ENCODE data around the gene AQP11. TPM values are rescaled to one million over a fixed set of nuclear protein-coding genes. Genes with fewer than 3 reads are reported as not detected.

AQP11 gene
- total RNA-seq, 4 donors from 2014 or later, result 0.34 to 2.3 (median 0.68) TPM

DNA sequence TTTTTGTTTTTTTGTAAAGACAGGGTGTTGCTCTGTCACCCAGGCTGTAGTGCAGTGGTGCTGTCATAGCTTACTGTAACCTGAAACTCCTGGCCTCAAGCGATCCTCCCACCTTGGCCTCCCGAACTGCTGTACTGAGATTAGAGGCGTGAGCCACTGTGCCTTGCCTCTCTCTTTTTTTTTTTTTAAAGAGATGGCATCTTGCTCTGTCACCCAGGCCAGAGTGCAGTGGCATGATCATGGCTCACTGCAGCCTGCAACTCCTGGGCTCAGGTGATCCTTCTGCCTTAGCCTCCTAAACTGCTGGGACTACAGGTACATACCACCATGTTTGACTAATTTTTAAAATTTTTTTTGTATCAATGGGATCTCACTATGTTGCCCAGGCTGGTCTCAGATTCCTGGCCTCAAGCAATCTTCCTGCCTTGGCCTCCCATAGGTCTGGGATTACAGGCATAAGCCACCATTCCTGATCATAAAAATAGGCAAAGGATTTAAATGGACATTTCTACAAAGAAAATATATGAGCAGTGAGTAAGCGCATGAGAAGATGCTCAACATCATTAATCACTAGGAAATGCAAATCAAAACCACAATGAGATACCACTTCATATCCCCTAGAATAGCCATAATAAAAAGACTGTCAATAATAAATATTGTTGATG is 65.1 kb downstream of the AQP11 start:
- TF ChIP-seq, protein P1, sequence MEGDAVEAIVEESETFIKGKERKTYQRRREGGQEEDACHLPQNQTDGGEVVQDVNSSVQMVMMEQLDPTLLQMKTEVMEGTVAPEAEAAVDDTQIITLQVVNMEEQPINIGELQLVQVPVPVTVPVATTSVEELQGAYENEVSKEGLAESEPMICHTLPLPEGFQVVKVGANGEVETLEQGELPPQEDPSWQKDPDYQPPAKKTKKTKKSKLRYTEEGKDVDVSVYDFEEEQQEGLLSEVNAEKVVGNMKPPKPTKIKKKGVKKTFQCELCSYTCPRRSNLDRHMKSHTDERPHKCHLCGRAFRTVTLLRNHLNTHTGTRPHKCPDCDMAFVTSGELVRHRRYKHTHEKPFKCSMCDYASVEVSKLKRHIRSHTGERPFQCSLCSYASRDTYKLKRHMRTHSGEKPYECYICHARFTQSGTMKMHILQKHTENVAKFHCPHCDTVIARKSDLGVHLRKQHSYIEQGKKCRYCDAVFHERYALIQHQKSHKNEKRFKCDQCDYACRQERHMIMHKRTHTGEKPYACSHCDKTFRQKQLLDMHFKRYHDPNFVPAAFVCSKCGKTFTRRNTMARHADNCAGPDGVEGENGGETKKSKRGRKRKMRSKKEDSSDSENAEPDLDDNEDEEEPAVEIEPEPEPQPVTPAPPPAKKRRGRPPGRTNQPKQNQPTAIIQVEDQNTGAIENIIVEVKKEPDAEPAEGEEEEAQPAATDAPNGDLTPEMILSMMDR (IDR thresholded peaks at IDR 0.05; ENCODE audit: low read depth), result no peak

DNA sequence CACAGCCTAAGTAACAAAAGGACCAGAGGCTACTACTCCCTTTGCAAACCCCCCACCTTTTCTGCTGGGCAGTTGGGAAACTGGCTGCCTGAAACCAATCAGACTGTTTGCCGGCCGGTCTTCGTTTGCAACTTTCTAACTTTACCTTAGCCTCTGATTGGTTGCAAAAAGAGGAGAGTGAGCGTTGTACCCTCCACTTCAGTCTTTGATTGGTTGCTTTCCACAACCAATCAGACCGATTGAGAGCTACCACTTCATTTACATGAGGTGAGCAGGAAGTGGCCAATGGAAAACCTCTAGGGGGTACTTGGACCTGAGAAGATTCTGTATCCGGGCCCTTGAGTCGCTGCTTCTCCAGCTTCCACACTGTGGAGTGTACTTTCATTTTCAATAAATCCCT is 66.6 kb downstream of the AQP11 start:
- TF ChIP-seq, protein P1 (IDR thresholded peaks at IDR 0.05; ENCODE audit: low read depth), result no peak

GRCh38 chr11:77658213-77659013 is 68.7 kb downstream of the AQP11 start:
- TF ChIP-seq, protein P1 (IDR thresholded peaks at IDR 0.05; ENCODE audit: low read depth), result no peak

Small RNA genes within 50 kb of the gene (small RNA-seq; reads per million reads assigned to genes)
- not detected for gene RNU7-59P

Other genes with a start within 250 kb of the AQP11 start
- gene PAK1, start 115.9 kb upstream of the AQP11 start, total RNA-seq, result 10 to 100 TPM; 17.0 to 41.3 (median 28.4) TPM
- gene CLNS1A, start 47.8 kb downstream of the AQP11 start, total RNA-seq, result 10 to 100 TPM; 33.0 to 92.3 (median 76.1) TPM
- gene RSF1, start 230.8 kb downstream of the AQP11 start, total RNA-seq, result 10 to 100 TPM; 42.6 to 58.6 (median 49.4) TPM
- 10 to 100 TPM; 33.3 to 69.0 (median 61.5) TPM for gene AAMDC, start 231.2 kb downstream of the AQP11 start, total RNA-seq

Data from subcutaneous adipose tissue (tissue), 4 donors.